HG02884 (cell line): ENCODE data around the gene PHC1.
"Not testable (repeated sequence)": the region's sequence is repeated elsewhere in the genome, so short reads cannot be mapped to it uniquely, and the experiment has no call there.

ENCODE experiments used
- ATAC-seq: cut with Tn5 transposase; IDR thresholded peaks from one replicate; pipeline ENCODE4 v1.9.1; 2021; ENCODE audit warnings: mild to moderate bottlenecking, moderate library complexity; ENCODE audit not compliant: unreplicated experiment

PHC1 gene

DNA sequence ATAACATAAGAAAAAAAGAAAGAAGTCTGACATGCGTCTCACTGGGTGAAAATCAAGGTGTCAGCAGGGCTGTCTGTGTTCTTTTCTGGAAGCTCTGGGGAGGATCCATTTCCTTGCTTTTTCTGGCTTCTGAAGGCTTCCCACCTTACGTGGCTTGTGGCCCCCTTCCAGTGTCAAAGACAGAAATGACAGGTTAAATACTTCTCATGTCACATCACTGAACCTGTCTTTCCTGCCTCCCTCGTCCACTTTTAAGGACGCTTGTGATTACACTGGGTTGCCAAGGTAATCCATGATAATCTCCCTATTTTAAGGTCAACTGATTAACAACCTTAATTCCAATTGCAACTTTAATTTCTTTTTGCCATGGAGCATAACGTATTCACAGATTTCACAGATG lies 4.6 kb upstream of the PHC1 start:
- no peak for ATAC-seq

GRCh38 chr12:8911606-8912268 lies 2.6 kb upstream of the PHC1 start:
- no peak for ATAC-seq

- ATAC-seq, result no peak
Observed at GRCh38 chr12:8912914-8913313, 1.4 kb upstream of the PHC1 start.

GRCh38 chr12:8913702-8914032 lies 642 bp upstream of the PHC1 start:
- no peak for ATAC-seq

GRCh38 chr12:8914716-8915526 lies 612 bp downstream of the PHC1 start:
- ATAC-seq, result peak; percentile 76

- ATAC-seq, result no peak
Observed at GRCh38 chr12:8916154-8916553, 1.8 kb downstream of the PHC1 start.

- no peak for ATAC-seq
Observed at GRCh38 chr12:8917031-8917430, 2.7 kb downstream of the PHC1 start.

DNA sequence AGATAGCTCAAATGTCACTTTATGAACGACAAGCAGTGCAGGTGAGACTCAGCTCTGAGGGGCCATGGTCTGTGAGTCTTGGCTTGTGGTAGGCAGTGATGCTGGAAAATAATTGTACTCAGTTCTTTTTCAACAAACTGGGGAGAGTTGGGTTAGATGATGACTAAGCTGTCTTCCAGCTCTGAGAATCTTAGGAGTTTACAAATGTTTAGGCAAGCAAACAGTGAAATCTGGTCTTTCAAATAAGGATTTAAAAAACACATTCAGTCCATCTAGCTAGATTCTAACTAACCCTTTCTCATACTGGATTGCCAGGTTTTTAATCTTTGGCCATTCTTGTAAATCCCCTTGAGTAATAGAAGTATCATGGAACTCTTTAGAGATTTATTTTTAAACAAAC lies 3.4 kb downstream of the PHC1 start:
- ATAC-seq, result no peak

GRCh38 chr12:8919643-8920042 lies 5.3 kb downstream of the PHC1 start:
- ATAC-seq, result not testable (repeated sequence)

DNA sequence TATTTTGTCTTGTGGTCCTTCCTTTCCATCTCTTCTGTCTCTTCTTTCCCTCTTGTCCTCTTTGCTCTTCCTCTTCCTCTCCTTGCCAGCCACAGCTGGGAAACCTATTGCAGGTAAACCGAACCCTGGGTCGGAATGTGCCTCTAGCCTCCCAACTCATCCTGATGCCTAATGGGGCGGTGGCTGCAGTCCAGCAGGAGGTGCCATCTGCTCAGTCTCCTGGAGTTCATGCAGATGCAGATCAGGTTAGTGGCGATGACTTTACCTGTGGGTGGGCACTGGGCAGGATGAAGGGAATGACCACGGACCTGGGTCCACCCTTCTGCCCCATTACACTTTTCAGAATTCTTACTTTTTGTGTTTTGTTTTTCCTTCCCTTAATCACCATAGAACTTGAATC lies 8.2 kb downstream of the PHC1 start:
- no peak for ATAC-seq

GRCh38 chr12:8930655-8931323 lies 16.5 kb downstream of the PHC1 start:
- ATAC-seq, result not testable (repeated sequence)

DNA sequence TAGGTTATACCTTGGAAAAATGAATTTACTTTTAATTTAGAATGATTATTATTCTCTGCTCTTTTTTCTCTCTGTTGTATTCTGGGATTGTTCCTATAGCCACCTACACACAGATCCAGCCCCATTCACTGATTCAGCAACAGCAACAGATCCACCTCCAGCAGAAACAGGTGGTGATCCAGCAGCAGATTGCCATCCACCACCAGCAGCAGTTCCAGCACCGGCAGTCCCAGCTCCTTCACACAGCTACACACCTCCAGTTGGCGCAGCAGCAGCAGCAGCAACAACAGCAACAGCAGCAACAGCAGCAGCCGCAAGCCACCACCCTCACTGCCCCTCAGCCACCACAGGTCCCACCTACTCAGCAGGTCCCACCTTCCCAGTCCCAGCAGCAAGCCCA lies 18.2 kb downstream of the PHC1 start:
- ATAC-seq, result not testable (repeated sequence)

- not testable (repeated sequence) for ATAC-seq
Observed at GRCh38 chr12:8934080-8934479, 19.8 kb downstream of the PHC1 start.

DNA sequence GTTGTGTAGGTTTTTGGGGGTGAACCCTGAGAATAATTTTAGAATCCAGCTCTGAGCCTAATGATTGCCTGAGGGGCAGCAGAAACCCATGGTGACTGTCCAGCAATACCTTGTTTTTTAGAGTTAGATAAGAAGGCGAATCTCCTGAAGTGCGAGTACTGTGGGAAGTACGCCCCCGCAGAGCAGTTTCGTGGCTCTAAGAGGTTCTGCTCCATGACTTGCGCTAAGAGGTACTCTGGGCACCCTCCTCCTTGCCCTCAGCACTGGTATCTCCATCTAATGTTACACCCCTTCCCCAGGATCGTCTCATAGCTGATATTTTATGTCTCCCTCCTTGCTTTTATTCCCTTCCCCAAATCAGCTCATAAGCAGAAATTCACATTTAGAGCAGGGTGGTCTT lies 22.4 kb downstream of the PHC1 start:
- ATAC-seq, result no peak

DNA sequence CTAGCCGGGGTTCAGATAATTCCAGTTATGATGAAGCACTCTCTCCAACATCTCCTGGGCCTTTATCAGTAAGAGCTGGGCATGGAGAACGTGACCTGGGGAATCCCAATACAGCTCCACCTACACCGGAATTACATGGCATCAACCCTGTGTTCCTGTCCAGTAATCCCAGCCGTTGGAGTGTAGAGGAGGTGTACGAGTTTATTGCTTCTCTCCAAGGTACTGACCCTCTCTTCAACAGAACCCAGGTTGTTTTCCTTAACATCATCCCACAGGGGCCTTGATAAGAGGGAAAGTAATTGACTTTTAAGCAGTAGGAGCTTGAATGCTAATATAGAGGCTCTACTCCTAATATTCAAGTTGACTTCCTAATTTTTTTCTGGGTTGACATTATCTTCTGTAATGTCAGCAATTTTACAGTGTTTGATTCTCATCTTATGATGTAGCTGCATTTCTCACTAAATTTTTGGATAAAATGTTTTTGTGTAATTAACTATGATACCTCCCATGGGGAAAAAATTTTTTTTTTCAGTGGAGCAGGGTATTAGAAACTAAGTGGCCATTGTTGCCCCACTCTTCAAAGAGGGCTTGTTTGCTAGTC lies 23.6 kb downstream of the PHC1 start:
- not testable (repeated sequence) for ATAC-seq

DNA sequence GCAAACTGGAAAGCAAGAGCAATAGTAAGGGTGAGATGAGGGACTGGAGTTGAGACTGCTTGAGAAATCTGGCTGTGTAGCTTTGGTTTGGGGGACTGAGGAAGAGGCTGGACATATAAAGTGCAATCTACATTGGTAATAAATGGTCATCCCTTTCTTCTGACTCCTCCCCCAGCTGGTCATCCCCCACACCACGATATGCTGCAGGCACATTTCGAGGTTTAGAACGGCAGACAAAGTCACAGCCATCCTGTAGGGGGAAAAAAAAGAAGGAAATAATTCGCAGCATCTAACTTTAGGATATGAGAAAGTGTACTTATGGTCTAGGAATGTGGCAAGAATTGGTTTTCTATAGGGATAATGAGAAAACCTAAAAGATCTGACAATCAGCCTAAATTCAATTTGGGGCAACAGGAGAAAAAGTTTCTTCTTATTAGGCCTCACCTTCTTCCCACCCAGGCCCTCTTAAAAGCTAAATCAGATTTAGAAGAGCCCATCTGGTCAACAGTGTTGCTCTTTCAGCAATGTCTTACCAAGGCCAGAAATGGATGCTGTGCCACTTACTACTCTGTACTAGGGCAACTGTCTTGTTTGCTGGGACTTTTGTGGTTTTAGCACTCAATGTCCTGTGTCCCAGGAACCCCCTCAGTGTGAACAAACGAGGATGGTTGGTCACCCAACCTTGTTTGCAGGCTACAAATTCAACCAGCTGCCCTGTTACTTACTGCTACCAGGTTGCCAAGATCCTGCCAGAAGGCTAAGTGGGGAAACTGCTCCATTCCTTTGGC lies 27.6 kb downstream of the PHC1 start:
- no peak for ATAC-seq

DNA sequence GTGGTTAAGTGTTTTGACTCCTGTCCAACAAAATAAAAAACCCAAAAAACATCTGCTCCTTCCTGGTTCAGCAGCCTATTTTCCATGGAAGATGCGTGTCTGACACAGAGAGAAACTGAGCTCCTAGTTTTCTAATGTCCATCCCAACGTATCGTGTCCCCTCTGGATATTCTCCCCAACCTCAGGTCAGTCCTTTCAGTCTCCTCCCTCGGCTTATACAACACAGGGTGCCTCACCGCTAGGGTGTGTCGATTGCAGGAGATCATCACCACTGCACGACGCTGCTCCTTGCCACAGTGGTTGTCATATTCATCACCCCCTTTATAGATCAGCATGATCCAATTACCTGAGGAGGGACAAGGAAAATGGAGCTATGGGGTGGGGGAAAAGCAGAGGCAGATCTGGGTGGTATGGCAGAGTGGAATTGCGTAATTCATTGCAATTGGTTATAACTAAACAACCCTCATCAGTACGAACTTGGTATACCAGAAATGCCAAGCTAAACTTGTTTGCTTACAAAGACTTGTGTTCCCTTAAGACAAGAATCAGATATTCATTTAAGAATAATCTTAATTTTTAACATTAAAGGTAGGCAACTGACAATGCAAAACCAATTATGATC lies 29.4 kb downstream of the PHC1 start:
- ATAC-seq, result no peak

GRCh38 chr12:8946733-8947132 lies 32.4 kb downstream of the PHC1 start:
- no peak for ATAC-seq

- no peak for ATAC-seq
Observed at GRCh38 chr12:8947737-8948136, 33.4 kb downstream of the PHC1 start.

DNA sequence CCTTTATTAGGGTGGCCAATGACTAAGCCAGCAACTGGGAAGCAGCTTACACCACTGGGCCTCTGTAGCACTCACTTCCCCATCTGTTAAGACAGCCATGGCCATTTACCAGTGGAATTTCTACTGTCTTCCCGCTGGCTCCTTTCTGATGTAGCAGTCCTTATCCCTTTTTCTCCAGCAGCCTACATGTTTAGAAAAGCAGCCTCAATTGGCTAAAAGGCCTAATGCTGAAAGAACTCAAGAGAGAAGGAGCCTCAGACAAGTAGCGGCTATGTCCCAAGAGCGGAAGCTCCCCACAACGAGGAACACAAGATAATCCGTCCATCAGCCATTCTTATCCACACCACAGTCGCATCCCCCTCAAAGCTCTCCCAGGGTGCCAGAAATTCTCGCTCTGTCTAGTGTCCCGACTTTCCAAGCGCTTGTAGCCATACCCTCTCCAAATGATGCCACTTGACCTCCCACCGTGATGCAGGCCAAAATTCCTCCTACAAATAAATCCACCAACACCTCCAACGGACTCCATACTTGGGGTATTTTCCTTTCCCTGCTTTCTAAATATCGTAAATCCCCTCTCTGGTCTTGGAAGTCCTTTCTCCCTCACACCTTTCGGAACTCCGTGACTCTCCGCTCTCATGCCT lies 34.5 kb downstream of the PHC1 start:
- no peak for ATAC-seq
